ENCODE measurements around the gene MGAM2. TPM values are rescaled to one million over a fixed set of nuclear protein-coding genes. Genes with fewer than 3 reads are reported as not detected.
A peak's percentile ranks its signal among the peaks of the same experiment; 100 is the strongest.
"Not testable (repeated sequence)": the region's sequence is repeated elsewhere in the genome, so short reads cannot be mapped to it uniquely, and the experiment has no call there.

MGAM2 gene
- total RNA-seq (2014; rRNA removed; shearing (Covaris generic); ENCODE audit: low replicate concordance) = not detected in 2 replicates

- Histone ChIP-seq H3K27me3 (no peaks in the 10 kb centered on the region), H3K4me3 (no peak within 1 kb of the TSS), H3K36me3 (no peaks in the 10 kb centered on the region), H3K9me3 (no peaks in the 10 kb centered on the region)
- no peak for DNase-seq
Measured at GRCh38 chr7:142111499-142111898, at the start of gene MGAM2. MGAM2 (plus strand) TSS chr7:142111718; CDS start chr7:142116874, 5,156 bp downstream.

- Histone ChIP-seq H3K36me3 (no peaks in the 10 kb centered on the region), H3K27me3 (no peaks in the 10 kb centered on the region), H3K4me3 (no peak overlapping the region), H3K9me3 (no peaks in the 10 kb centered on the region)
- DNase-seq = peak; percentile 6
Measured at GRCh38 chr7:142063551-142064442, 47.7 kb upstream of the MGAM2 start.

GRCh38 chr7:142066536-142066935, 45.0 kb upstream of the MGAM2 start:
- DNase-seq = no peak
- Histone ChIP-seq H3K4me3 (no peak overlapping the region), H3K9me3 (no peaks in the 10 kb centered on the region), H3K27me3 (no peaks in the 10 kb centered on the region), H3K36me3 (no peaks in the 10 kb centered on the region)

GRCh38 chr7:142077762-142078161, 33.8 kb upstream of the MGAM2 start:
- DNase-seq = no peak
- Histone ChIP-seq H3K27me3 (no peaks in the 10 kb centered on the region), H3K36me3 (no peaks in the 10 kb centered on the region), H3K4me3 (no peak overlapping the region), H3K9me3 (no peaks in the 10 kb centered on the region)

- Histone ChIP-seq H3K9me3 (no peaks in the 10 kb centered on the region), H3K36me3 (no peaks in the 10 kb centered on the region), H3K27me3 (no peaks in the 10 kb centered on the region), H3K4me3 (no peak overlapping the region)
- no peak for DNase-seq
Measured at GRCh38 chr7:142083605-142084004, 27.9 kb upstream of the MGAM2 start.

GRCh38 chr7:142085428-142085827, 26.1 kb upstream of the MGAM2 start:
- DNase-seq = no peak
- no peaks in the 10 kb centered on the region for H3K9me3 ChIP-seq
- H3K4me3 ChIP-seq = no peak overlapping the region
- H3K27me3 ChIP-seq = no peaks in the 10 kb centered on the region
- H3K36me3 ChIP-seq = no peaks in the 10 kb centered on the region

- no peaks in the 10 kb centered on the region for H3K9me3 ChIP-seq
- H3K27me3 ChIP-seq = no peaks in the 10 kb centered on the region
- no peak overlapping the region for H3K4me3 ChIP-seq
- DNase-seq = peak; percentile 74
- no peaks in the 10 kb centered on the region for H3K36me3 ChIP-seq
Measured at GRCh38 chr7:142088022-142088714, 23.4 kb upstream of the MGAM2 start.

GRCh38 chr7:142089035-142089434, 22.5 kb upstream of the MGAM2 start:
- no peaks in the 10 kb centered on the region for H3K36me3 ChIP-seq
- no peaks in the 10 kb centered on the region for H3K27me3 ChIP-seq
- no peak overlapping the region for H3K4me3 ChIP-seq
- no peak for DNase-seq
- no peaks in the 10 kb centered on the region for H3K9me3 ChIP-seq

GRCh38 chr7:142091961-142092360, 19.6 kb upstream of the MGAM2 start:
- Histone ChIP-seq H3K4me3 (no peak overlapping the region), H3K27me3 (no peaks in the 10 kb centered on the region), H3K9me3 (no peaks in the 10 kb centered on the region), H3K36me3 (no peaks in the 10 kb centered on the region)
- DNase-seq = no peak

- Histone ChIP-seq H3K36me3 (no peaks in the 10 kb centered on the region), H3K27me3 (no peaks in the 10 kb centered on the region), H3K4me3 (no peak overlapping the region), H3K9me3 (no peaks in the 10 kb centered on the region)
- no peak for DNase-seq
Measured at GRCh38 chr7:142094861-142095260, 16.7 kb upstream of the MGAM2 start.

- Histone ChIP-seq H3K4me3 (no peak overlapping the region), H3K9me3 (no peaks in the 10 kb centered on the region), H3K27me3 (no peaks in the 10 kb centered on the region), H3K36me3 (no peaks in the 10 kb centered on the region)
- DNase-seq = no peak
Measured at GRCh38 chr7:142097571-142097970, 13.9 kb upstream of the MGAM2 start.

GRCh38 chr7:142098004-142098403, 13.5 kb upstream of the MGAM2 start:
- Histone ChIP-seq H3K27me3 (no peaks in the 10 kb centered on the region), H3K36me3 (no peaks in the 10 kb centered on the region), H3K4me3 (no peak overlapping the region), H3K9me3 (no peaks in the 10 kb centered on the region)
- no peak for DNase-seq

- not testable (repeated sequence) for H3K9me3 ChIP-seq, DNase-seq
Measured at GRCh38 chr7:142099347-142099746, 12.2 kb upstream of the MGAM2 start.

GRCh38 chr7:142100634-142101033, 10.9 kb upstream of the MGAM2 start:
- Histone ChIP-seq H3K36me3 (no peaks in the 10 kb centered on the region), H3K9me3 (no peaks in the 10 kb centered on the region), H3K27me3 (no peaks in the 10 kb centered on the region), H3K4me3 (no peak overlapping the region)
- DNase-seq = no peak

More at GRCh38 chr7:142099347-142099746, 12.2 kb upstream of the MGAM2 start:
- not testable (repeated sequence) for H3K27me3 ChIP-seq, H3K4me3 ChIP-seq, H3K36me3 ChIP-seq

- H3K9me3 ChIP-seq, H3K36me3 ChIP-seq, DNase-seq, H3K4me3 ChIP-seq, H3K27me3 ChIP-seq: not testable (repeated sequence)
Measured at GRCh38 chr7:142101794-142102193, 9.7 kb upstream of the MGAM2 start.

GRCh38 chr7:142104550-142105527, 6.7 kb upstream of the MGAM2 start:
- Histone ChIP-seq H3K27me3 (no peaks in the 10 kb centered on the region), H3K36me3 (no peaks in the 10 kb centered on the region), H3K9me3 (no peaks in the 10 kb centered on the region), H3K4me3 (no peak overlapping the region)
- no peak for DNase-seq

All from MG63 (cell line).